Fibroblast of lung (primary cell): ENCODE results near the gene HOXC6. TPM values are rescaled to one million over a fixed set of nuclear protein-coding genes. Genes with fewer than 3 reads are reported as not detected.
A peak's percentile ranks its signal among the peaks of the same experiment; 100 is the strongest.

Experiments
- DNase-seq, 2 donors: peaks; one replicate each; pipeline versions ENCODE4 v3.0.0 to v3.0.0-alpha.2; 2010; ENCODE audit warnings: low read depth in 2 of 2
- H2AFZ ChIP-seq: 2 replicates; pipeline ENCODE4 v1.5.1; 2012; ENCODE audit warnings: low read length, control low read depth, inconsistent platforms
- H3K27ac ChIP-seq: 2 replicates; pipeline ENCODE4 v1.5.1; 2011; ENCODE audit warnings: low read length, control low read depth; ENCODE audit not compliant: insufficient read depth
- H3K27me3 ChIP-seq: 2 replicates; pipeline ENCODE4 v1.5.1; 2011; ENCODE audit warnings: mild to moderate bottlenecking, low read length; ENCODE audit not compliant: control insufficient read depth, insufficient read depth
- H3K36me3 ChIP-seq: 2 replicates; pipeline ENCODE4 v1.5.1; 2011; ENCODE audit warnings: low read length; ENCODE audit not compliant: control insufficient read depth, insufficient read depth
- H3K4me1 ChIP-seq: 2 replicates; pipeline ENCODE4 v1.5.1; 2011; ENCODE audit warnings: low read length; ENCODE audit not compliant: control insufficient read depth, insufficient read depth; ENCODE audit errors: extremely low read depth
- H3K4me2 ChIP-seq: 2 replicates; pipeline ENCODE4 v1.5.1; 2011; ENCODE audit warnings: low read length, control low read depth; ENCODE audit not compliant: insufficient read depth; ENCODE audit errors: extremely low read depth
- H3K4me3 ChIP-seq, 4 experiments: fragments of 200-600 bp in 1 of 4; sonication (generic) in 1 of 4; replicated peaks in 1 of 4; 2 replicates each; pipeline ENCODE4 v1.5.1; 2011 to 2016; ENCODE audit warnings: low read length in 4 of 4, low read depth in 3 of 4, mild to moderate bottlenecking in 3 of 4, control low read depth in 2 of 4, inconsistent platforms in 1 of 4, mixed read lengths in 1 of 4; ENCODE audit not compliant: insufficient read depth in 1 of 4; ENCODE audit errors: control extremely low read depth in 1 of 4
- H3K79me2 ChIP-seq: 2 replicates; pipeline ENCODE4 v1.5.1; 2012; ENCODE audit warnings: mild to moderate bottlenecking, low read length, inconsistent platforms; ENCODE audit not compliant: control insufficient read depth, insufficient read depth
- H3K9ac ChIP-seq: 2 replicates; pipeline ENCODE4 v1.5.1; 2011; ENCODE audit warnings: mild to moderate bottlenecking, low read length, control low read depth; ENCODE audit not compliant: insufficient read depth
- H3K9me3 ChIP-seq: 2 replicates; pipeline ENCODE4 v1.5.1; 2012; ENCODE audit warnings: low read depth, low read length; ENCODE audit not compliant: control insufficient read depth, insufficient read depth
- H4K20me1 ChIP-seq: 2 replicates; pipeline ENCODE4 v1.5.1; 2011; ENCODE audit warnings: low read length; ENCODE audit not compliant: control insufficient read depth, insufficient read depth; ENCODE audit errors: extremely low read depth
- EZH2 ChIP-seq: IDR thresholded peaks from 2 replicates; pipeline ENCODE4 v1.5.1; 2012; ENCODE audit warnings: low read length, control low read depth, mild to moderate bottlenecking; ENCODE audit errors: missing control alignments
- polyA plus RNA-seq, 2 donors: library from polyadenylated mRNA; depleted of rRNA in 1 of 2; stranded (reverse) in 1 of 2; unstranded in 1 of 2; fragments of >200 nt; gene quantifications; 2 replicates each; pipeline ENCODE4 v1.2.1, GENCODE V29; 2011 to 2012; ENCODE audit warnings: missing spikeins in 1 of 2
- total RNA-seq: library from RNA; depleted of rRNA; stranded (reverse); fragments of >200 nt; gene quantifications from 2 replicates; pipeline ENCODE4 v1.2.1, GENCODE V29; 2014
- TF ChIP-seq, protein P1 (sequence below), 2 donors: IDR thresholded peaks in 1 of 2; conservative IDR thresholded peaks in 1 of 2; 1 replicate in 1 of 2; 2 replicates in 1 of 2; pipeline ENCODE4 v1.5.1; 2011 to 2012; ENCODE audit warnings: low read length in 2 of 2, control low read depth in 1 of 2, inconsistent platforms in 1 of 2, low read depth in 1 of 2, mild to moderate bottlenecking in 1 of 2

The HOXC6 gene
- total and polyA plus RNA-seq, 2 donors (not counting 1 experiment from before 2014, with no cell fraction given): 0.17 to 0.52 TPM

DNA sequence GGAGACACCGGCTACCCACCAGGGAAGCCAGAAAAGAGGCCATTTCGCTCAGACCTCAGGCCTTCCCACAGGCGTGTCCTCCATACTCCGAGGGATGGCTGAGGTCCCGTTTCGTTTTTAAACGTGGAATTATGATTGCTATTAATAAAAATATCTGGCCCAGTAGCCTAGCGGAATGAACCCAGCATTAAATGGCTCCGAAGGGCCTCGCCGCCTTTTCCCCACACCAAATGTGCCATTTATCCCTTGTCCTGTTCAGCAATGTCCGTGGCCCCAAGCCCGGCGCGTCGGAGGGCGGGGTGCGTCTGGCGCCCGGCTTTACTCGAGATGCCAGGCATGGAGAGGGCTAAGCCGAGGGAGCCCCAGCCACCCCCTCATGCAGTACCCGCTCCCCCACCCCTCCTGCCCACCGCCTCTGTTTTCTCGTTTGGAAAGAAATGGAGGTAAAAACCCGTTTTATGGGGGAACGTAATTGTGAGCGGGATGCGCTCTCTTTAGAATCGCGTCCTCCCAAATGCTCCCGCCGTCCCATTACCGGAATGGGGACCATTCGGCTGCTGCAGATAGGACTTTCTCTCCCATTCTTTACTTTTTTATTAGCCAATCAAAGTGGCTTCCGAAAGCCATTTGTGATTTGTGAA is 13.7 kb upstream of the HOXC6 start:
- H3K27ac ChIP-seq: no peak overlapping the region
- no peaks in the 10 kb centered on the region for H4K20me1 ChIP-seq
- no peak overlapping the region for H3K4me3 ChIP-seq
- H3K4me1 ChIP-seq: no peaks in the 10 kb centered on the region
- H3K79me2 ChIP-seq: no peaks in the 10 kb centered on the region
- no peaks in the 10 kb centered on the region for H3K9me3 ChIP-seq
- no peaks in the 10 kb centered on the region for H3K36me3 ChIP-seq
- DNase-seq: no peak
- no peak overlapping the region for H2AFZ ChIP-seq
- peak overlapping the region; percentile 32 for H3K4me2 ChIP-seq
- peak; percentile 68 for TF ChIP-seq EZH2
- TF ChIP-seq, protein P1, sequence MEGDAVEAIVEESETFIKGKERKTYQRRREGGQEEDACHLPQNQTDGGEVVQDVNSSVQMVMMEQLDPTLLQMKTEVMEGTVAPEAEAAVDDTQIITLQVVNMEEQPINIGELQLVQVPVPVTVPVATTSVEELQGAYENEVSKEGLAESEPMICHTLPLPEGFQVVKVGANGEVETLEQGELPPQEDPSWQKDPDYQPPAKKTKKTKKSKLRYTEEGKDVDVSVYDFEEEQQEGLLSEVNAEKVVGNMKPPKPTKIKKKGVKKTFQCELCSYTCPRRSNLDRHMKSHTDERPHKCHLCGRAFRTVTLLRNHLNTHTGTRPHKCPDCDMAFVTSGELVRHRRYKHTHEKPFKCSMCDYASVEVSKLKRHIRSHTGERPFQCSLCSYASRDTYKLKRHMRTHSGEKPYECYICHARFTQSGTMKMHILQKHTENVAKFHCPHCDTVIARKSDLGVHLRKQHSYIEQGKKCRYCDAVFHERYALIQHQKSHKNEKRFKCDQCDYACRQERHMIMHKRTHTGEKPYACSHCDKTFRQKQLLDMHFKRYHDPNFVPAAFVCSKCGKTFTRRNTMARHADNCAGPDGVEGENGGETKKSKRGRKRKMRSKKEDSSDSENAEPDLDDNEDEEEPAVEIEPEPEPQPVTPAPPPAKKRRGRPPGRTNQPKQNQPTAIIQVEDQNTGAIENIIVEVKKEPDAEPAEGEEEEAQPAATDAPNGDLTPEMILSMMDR (conservative IDR thresholded peaks at IDR 0.05 in 1 of 2, IDR thresholded peaks at IDR 0.05 in 1 of 2; ENCODE audit: low read depth in 1 of 2, low read length in 2 of 2): no peak
- H3K9ac ChIP-seq: no peak overlapping the region
- peaks cover 56% of the 10 kb centered on the region for H3K27me3 ChIP-seq

DNA sequence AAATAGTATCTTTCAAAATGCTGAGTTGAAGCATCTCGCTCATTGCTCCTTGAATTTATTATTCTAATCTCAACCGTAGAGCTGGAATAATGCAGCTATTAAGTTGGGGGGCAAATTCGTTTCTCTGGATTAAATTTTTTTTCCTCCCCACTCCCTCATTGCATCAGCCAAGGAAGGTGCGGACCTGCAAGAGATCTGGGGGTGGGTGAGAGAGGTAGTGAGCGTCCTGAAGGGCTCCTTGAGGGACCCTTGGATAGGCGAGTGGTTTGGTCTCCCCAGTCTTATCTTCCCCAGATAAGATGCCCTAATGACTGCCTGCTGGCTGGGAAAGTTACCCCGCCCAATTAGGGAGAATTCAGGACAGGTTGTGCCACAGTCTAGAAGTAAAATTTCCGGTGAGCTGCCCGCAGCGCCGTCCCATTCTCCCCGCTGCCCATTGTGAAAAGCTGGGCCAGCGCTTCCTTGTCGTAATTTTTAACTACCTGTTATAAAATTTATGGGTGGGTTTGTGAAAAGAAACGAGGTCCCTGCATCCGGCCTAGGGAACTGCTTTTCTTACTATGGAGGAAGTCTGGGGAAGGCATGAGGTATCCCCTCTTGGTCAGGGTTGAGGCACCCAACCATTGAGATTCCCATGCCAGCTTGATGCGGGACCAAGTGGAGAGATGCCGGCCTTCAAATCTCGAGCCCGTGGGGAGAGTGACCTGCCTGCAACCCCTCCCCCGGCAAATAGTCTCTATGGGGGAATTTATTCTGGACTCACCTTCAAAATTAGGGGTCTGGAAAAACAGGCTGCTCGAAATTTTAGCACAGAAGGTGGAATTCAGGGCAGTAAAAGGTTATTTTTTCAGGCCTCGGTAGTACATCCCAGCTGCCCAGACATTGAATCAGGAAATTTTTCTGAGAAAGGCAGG is 13.0 kb upstream of the HOXC6 start:
- DNase-seq: no peak
- no peaks in the 10 kb centered on the region for H3K79me2 ChIP-seq
- H3K36me3 ChIP-seq: no peaks in the 10 kb centered on the region
- H3K9me3 ChIP-seq: no peaks in the 10 kb centered on the region
- H3K27ac ChIP-seq: no peak overlapping the region
- H3K4me1 ChIP-seq: no peaks in the 10 kb centered on the region
- H3K4me3 ChIP-seq: no peak overlapping the region
- H3K9ac ChIP-seq: no peak overlapping the region
- no peak overlapping the region for H2AFZ ChIP-seq
- peaks cover 52% of the 10 kb centered on the region for H3K27me3 ChIP-seq
- H4K20me1 ChIP-seq: no peaks in the 10 kb centered on the region
- TF ChIP-seq, protein P1 (conservative IDR thresholded peaks at IDR 0.05 in 1 of 2, IDR thresholded peaks at IDR 0.05 in 1 of 2; ENCODE audit: low read depth in 1 of 2, low read length in 2 of 2): no peak
- TF ChIP-seq EZH2: peak; percentile 92
- H3K4me2 ChIP-seq: no peak overlapping the region

DNA sequence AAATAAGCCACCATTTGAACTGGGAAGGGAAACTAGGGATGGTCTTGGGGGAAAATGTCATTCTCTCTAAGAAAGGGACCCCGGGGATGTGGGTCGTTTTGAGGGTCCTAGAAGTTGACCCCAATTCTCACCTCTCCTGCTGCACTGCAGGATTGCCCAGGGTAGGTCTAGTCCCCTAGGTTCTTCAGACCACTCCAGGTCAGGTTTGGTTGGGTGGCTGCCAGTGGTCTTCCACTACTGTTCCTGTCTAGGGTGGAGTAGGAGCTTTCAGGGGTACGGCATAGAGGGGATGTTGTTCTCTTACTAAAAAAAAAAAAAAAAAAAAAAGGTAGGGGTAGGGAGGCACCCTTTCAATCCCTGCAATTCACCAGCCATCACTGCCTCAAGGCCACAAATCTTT is 12.2 kb upstream of the HOXC6 start:
- Histone ChIP-seq H3K36me3 (no peaks in the 10 kb centered on the region), H3K79me2 (no peaks in the 10 kb centered on the region), H3K9ac (no peak overlapping the region), H3K27ac (no peak overlapping the region), H3K4me3 (no peak overlapping the region), H4K20me1 (no peaks in the 10 kb centered on the region), H3K9me3 (no peaks in the 10 kb centered on the region), H2AFZ (no peak overlapping the region), H3K4me1 (no peaks in the 10 kb centered on the region), H3K4me2 (no peak overlapping the region), H3K27me3 (peaks cover 47% of the 10 kb centered on the region)
- TF ChIP-seq, protein P1 (conservative IDR thresholded peaks at IDR 0.05 in 1 of 2, IDR thresholded peaks at IDR 0.05 in 1 of 2; ENCODE audit: low read depth in 1 of 2, low read length in 2 of 2): no peak
- TF ChIP-seq EZH2: no peak
- no peak for DNase-seq
